Neural cell (in vitro differentiated cells): ENCODE results near the gene INPP4B. TPM values are rescaled to one million over a fixed set of nuclear protein-coding genes. Genes with fewer than 3 reads are reported as not detected.

Source experiments
- H2AFZ ChIP-seq: fragments of 200-600, 300-800 bp; sonication (generic), shearing (Covaris generic); 2 replicates; pipeline ENCODE4 v1.6.0; 2014; ENCODE audit warnings: low read depth, mild to moderate bottlenecking, antibody characterized with exemption, low read length, moderate library complexity
- H3F3A ChIP-seq: fragments of 200-600 bp; shearing (Covaris generic); 2 replicates; pipeline ENCODE4 v1.6.1; 2016; ENCODE audit warnings: mild to moderate bottlenecking, moderate library complexity, mixed read lengths, antibody characterized with exemption, low read length; ENCODE audit not compliant: insufficient read depth, poor library complexity, severe bottlenecking
- H3K27ac ChIP-seq: fragments of 200-600, 300-800 bp; sonication (generic), shearing (Covaris generic); 2 replicates; pipeline ENCODE4 v1.5.1; 2014; ENCODE audit warnings: mild to moderate bottlenecking, low read length, moderate library complexity
- H3K27me3 ChIP-seq: fragments of 300-800, 200-600 bp; sonication (generic), shearing (Covaris generic); 2 replicates; pipeline ENCODE4 v1.6.0; 2014; ENCODE audit warnings: mild to moderate bottlenecking, low read depth, low read length, moderate library complexity; ENCODE audit not compliant: insufficient read depth
- H3K36me3 ChIP-seq: fragments of 300-800, 200-600 bp; sonication (generic), shearing (Covaris generic); 2 replicates; pipeline ENCODE4 v1.5.1; 2014; ENCODE audit warnings: mild to moderate bottlenecking, antibody characterized with exemption, low read length, moderate library complexity; ENCODE audit not compliant: insufficient read depth
- H3K4me2 ChIP-seq: fragments of 300-800, 200-600 bp; sonication (generic), shearing (Covaris generic); 2 replicates; pipeline ENCODE4 v1.6.0; 2014; ENCODE audit warnings: mild to moderate bottlenecking, low read length
- H3K4me3 ChIP-seq: fragments of 300-800, 200-600 bp; sonication (generic), shearing (Covaris generic); 2 replicates; pipeline ENCODE4 v1.5.1; 2014; ENCODE audit warnings: mild to moderate bottlenecking, low read length, moderate library complexity
- H3K79me2 ChIP-seq: fragments of 200-600 bp; shearing (Covaris generic); replicated peaks from 2 replicates; pipeline ENCODE4 v1.6.0; 2014; ENCODE audit warnings: mild to moderate bottlenecking, low read length, moderate library complexity; ENCODE audit not compliant: insufficient read depth
- H3K9ac ChIP-seq: fragments of 300-800, 200-600 bp; sonication (generic), shearing (Covaris generic); 2 replicates; pipeline ENCODE4 v1.6.1; 2016; ENCODE audit warnings: mild to moderate bottlenecking, low read length, mixed read lengths
- H3K9me2 ChIP-seq: fragments of 200-600 bp; shearing (Covaris generic); 2 replicates; pipeline ENCODE4 v1.6.1; 2016; ENCODE audit warnings: mild to moderate bottlenecking, low read length, mixed read lengths; ENCODE audit not compliant: insufficient read depth
- H3K9me3 ChIP-seq: fragments of 200-600, 300-800 bp; sonication (generic), shearing (Covaris generic); 2 replicates; pipeline ENCODE4 v1.6.1; 2016; ENCODE audit warnings: mild to moderate bottlenecking, mixed run types, low read length, moderate library complexity, mixed read lengths
- H4K20me1 ChIP-seq: fragments of 200-600 bp; shearing (Covaris generic); 2 replicates; pipeline ENCODE4 v1.6.1; 2016; ENCODE audit warnings: mild to moderate bottlenecking, mixed run types; ENCODE audit not compliant: insufficient read depth
- CTCF ChIP-seq: fragments of 450-650 bp; IDR thresholded peaks from 2 replicates; pipeline ENCODE4 v1.5.1; 2014; ENCODE audit warnings: antibody characterized with exemption, mild to moderate bottlenecking, moderate library complexity; ENCODE audit not compliant: poor library complexity, severe bottlenecking
- EP300 ChIP-seq: fragments of 450-650 bp; conservative IDR thresholded peaks from 2 replicates; pipeline ENCODE4 v1.6.1; 2014; ENCODE audit warnings: antibody characterized with exemption, mild to moderate bottlenecking, moderate library complexity; ENCODE audit not compliant: poor library complexity, severe bottlenecking
- EZH2 ChIP-seq: fragments of 200-600, 300-800 bp; shearing (Covaris generic), sonication (generic); IDR thresholded peaks from 2 replicates; pipeline ENCODE4 v1.6.1; 2014; ENCODE audit warnings: antibody characterized with exemption, low read length, borderline replicate concordance, mild to moderate bottlenecking; ENCODE audit not compliant: insufficient read depth, poor library complexity, severe bottlenecking
- MXI1 ChIP-seq: fragments of 450-650 bp; conservative IDR thresholded peaks from 2 replicates; pipeline ENCODE4 v1.6.1; 2014; ENCODE audit warnings: antibody characterized with exemption, mild to moderate bottlenecking; ENCODE audit not compliant: poor library complexity, severe bottlenecking
- POLR2AphosphoS5 ChIP-seq: IDR thresholded peaks from 2 replicates; pipeline ENCODE4 v1.6.1; 2012
- RAD21 ChIP-seq: fragments of 450-650 bp; conservative IDR thresholded peaks from 2 replicates; pipeline ENCODE4 v1.6.1; 2014; ENCODE audit warnings: antibody characterized with exemption, mild to moderate bottlenecking, moderate library complexity
- REST ChIP-seq: IDR thresholded peaks from 2 replicates; pipeline ENCODE4 v1.6.1; 2012; ENCODE audit warnings: borderline replicate concordance
- SMC3 ChIP-seq: fragments of 450-650 bp; conservative IDR thresholded peaks from 2 replicates; pipeline ENCODE4 v1.6.1; 2014; ENCODE audit warnings: antibody characterized with exemption, mild to moderate bottlenecking, moderate library complexity; ENCODE audit not compliant: poor library complexity
- TAF1 ChIP-seq: IDR thresholded peaks from 2 replicates; pipeline ENCODE4 v1.6.1; 2012; ENCODE audit warnings: low read depth
- polyA plus RNA-seq: library from polyadenylated mRNA; depleted of rRNA; stranded (reverse); fragments of >200 nt; gene quantifications from 2 replicates; pipeline ENCODE4 v1.2.3, GENCODE V29; 2014

INPP4B gene
- polyA plus RNA-seq, 1 donor from 2014 or later, result 0.30 TPM

GRCh38 chr4:142420311-142421095 lies 425.6 kb downstream of the INPP4B start:
- no peaks in the 10 kb centered on the region for H3K36me3 ChIP-seq
- no peaks in the 10 kb centered on the region for H3K27me3 ChIP-seq
- TF ChIP-seq RAD21, result no peak
- no peak overlapping the region for H3K4me2 ChIP-seq
- no peaks in the 10 kb centered on the region for H3F3A ChIP-seq
- no peak overlapping the region for H3K9ac ChIP-seq
- no peak overlapping the region for H3K27ac ChIP-seq
- H3K79me2 ChIP-seq, result no peaks in the 10 kb centered on the region
- no peak overlapping the region for H2AFZ ChIP-seq
- no peaks in the 10 kb centered on the region for H4K20me1 ChIP-seq
- H3K9me3 ChIP-seq, result no peaks in the 10 kb centered on the region
- H3K9me2 ChIP-seq, result no peaks in the 10 kb centered on the region
- no peak overlapping the region for H3K4me3 ChIP-seq

DNA sequence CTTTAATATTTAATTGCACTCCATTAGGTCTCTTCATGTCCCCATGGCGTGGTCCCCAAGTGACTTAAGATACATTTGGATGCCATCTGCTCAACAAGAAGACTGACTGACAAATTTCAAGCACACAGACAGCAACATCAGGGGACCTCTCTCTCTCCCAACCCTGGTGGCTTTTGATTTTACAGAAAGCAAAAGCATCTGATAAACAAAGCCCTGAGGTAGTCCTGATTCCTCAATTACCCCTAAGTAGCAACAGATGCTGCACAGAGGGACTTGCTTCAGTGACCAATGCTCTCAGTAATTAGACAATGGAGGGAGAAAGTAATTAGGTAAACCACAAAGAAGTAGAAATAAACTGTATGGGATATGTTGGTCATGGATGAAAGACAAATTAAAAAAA lies 426.4 kb downstream of the INPP4B start:
- no peak overlapping the region for H3K9ac ChIP-seq
- H3K79me2 ChIP-seq, result no peaks in the 10 kb centered on the region
- no peak for TF ChIP-seq SMC3
- no peaks in the 10 kb centered on the region for H3F3A ChIP-seq
- H3K4me2 ChIP-seq, result no peak overlapping the region
- no peak overlapping the region for H3K4me3 ChIP-seq
- no peak overlapping the region for H2AFZ ChIP-seq
- H3K27me3 ChIP-seq, result no peaks in the 10 kb centered on the region
- no peak overlapping the region for H3K27ac ChIP-seq
- no peaks in the 10 kb centered on the region for H4K20me1 ChIP-seq
- no peaks in the 10 kb centered on the region for H3K9me2 ChIP-seq
- no peaks in the 10 kb centered on the region for H3K9me3 ChIP-seq
- H3K36me3 ChIP-seq, result no peaks in the 10 kb centered on the region

DNA sequence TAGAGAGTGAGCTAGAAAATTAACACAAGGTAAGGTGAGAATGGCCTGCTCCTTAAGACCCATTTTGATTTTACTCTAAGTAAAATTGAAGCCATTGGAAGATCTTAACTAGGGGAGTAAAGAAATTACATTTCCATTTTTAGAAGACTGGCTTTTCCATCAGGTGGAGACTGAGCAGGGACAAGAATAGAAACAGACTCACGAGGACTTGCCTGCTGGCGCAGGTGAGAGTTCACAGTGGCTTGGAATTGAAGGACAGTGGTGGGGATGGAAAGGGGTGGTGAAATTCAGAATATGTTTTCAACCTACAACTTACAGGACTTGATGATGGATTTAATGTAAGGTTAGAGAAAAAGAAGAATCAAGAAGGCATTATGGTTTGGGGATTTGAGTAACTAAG lies 427.4 kb downstream of the INPP4B start:
- H3F3A ChIP-seq, result no peaks in the 10 kb centered on the region
- no peak overlapping the region for H2AFZ ChIP-seq
- no peaks in the 10 kb centered on the region for H3K36me3 ChIP-seq
- no peaks in the 10 kb centered on the region for H3K27me3 ChIP-seq
- H3K27ac ChIP-seq, result no peak overlapping the region
- H3K4me2 ChIP-seq, result no peak overlapping the region
- H3K9ac ChIP-seq, result no peak overlapping the region
- H3K4me3 ChIP-seq, result no peak overlapping the region
- H4K20me1 ChIP-seq, result no peaks in the 10 kb centered on the region
- no peaks in the 10 kb centered on the region for H3K9me2 ChIP-seq
- no peak for TF ChIP-seq POLR2AphosphoS5
- no peak for TF ChIP-seq SMC3
- TF ChIP-seq CTCF, result no peak
- no peak for TF ChIP-seq EZH2
- no peak for TF ChIP-seq EP300
- no peak for TF ChIP-seq RAD21
- no peak for TF ChIP-seq REST
- TF ChIP-seq TAF1, result no peak
- TF ChIP-seq MXI1, result no peak
- H3K9me3 ChIP-seq, result no peaks in the 10 kb centered on the region
- H3K79me2 ChIP-seq, result no peaks in the 10 kb centered on the region
